HepG2 (cell line): ENCODE results near the gene PYCARD. TPM values are rescaled to one million over a fixed set of nuclear protein-coding genes. Genes with fewer than 3 reads are reported as not detected.
A peak's percentile ranks its signal among the peaks of the same experiment; 100 is the strongest.

ENCODE experiments used
- ATAD3A ChIP-seq: sonication (generic); formaldehyde crosslinking; IDR thresholded peaks from 2 replicates; pipeline ENCODE4 v1.4.0; 2020; ENCODE audit warnings: missing genetic modification reagents
- DNMT3B ChIP-seq: conservative IDR thresholded peaks from 2 replicates; pipeline ENCODE4 v1.6.1; 2016; ENCODE audit warnings: missing biosample characterization, control low read depth
- DRAP1 ChIP-seq: IDR thresholded peaks from 2 replicates; pipeline ENCODE4 v1.6.1; 2016; ENCODE audit warnings: missing genetic modification reagents, missing compliant biosample characterization
- ISL2 ChIP-seq: sonication (generic); formaldehyde crosslinking; IDR thresholded peaks from 2 replicates; pipeline ENCODE4 v1.5.0; 2020; ENCODE audit warnings: missing genetic modification reagents
- KDM3A ChIP-seq: IDR thresholded peaks from 2 replicates; pipeline ENCODE4 v1.6.1; 2018; ENCODE audit warnings: low read depth, missing compliant biosample characterization
- MEF2D ChIP-seq: sonication (generic); formaldehyde crosslinking; IDR thresholded peaks from 2 replicates; pipeline ENCODE4 v1.5.1; 2020; ENCODE audit warnings: mild to moderate bottlenecking, missing genetic modification reagents
- PHF20 ChIP-seq: sonication (generic); formaldehyde crosslinking; IDR thresholded peaks from 2 replicates; pipeline ENCODE4 v1.5.0; 2020; ENCODE audit warnings: mild to moderate bottlenecking, missing genetic modification reagents
- SNAPC2 ChIP-seq: sonication (generic); formaldehyde crosslinking; IDR thresholded peaks from 2 replicates; pipeline ENCODE4 v1.8.1; 2022; ENCODE audit warnings: mild to moderate bottlenecking, missing genetic modification reagents
- SOX6 ChIP-seq, 2 experiments: fragments of 450-650 bp in 1 of 2; sonication (generic) in 1 of 2; formaldehyde crosslinking in 1 of 2; IDR thresholded peaks; 2 replicates each; pipeline versions ENCODE4 v1.4.0 to v1.6.1; 2017 to 2020; ENCODE audit warnings: antibody characterized with exemption in 1 of 2, mild to moderate bottlenecking in 1 of 2, missing genetic modification reagents in 1 of 2
- THAP11 ChIP-seq: IDR thresholded peaks from 2 replicates; pipeline ENCODE4 v1.6.1; 2016; ENCODE audit warnings: missing biosample characterization, missing genetic modification reagents
- UBTF ChIP-seq: sonication (generic); formaldehyde crosslinking; IDR thresholded peaks from 2 replicates; pipeline ENCODE4 v1.4.0; 2020; ENCODE audit warnings: mild to moderate bottlenecking, missing genetic modification reagents
- ZBED4 ChIP-seq: sonication (generic); formaldehyde crosslinking; IDR thresholded peaks from 2 replicates; pipeline ENCODE4 v1.4.0; 2020; ENCODE audit warnings: missing genetic modification reagents, borderline replicate concordance
- ZFP62 ChIP-seq: sonication (generic); formaldehyde crosslinking; IDR thresholded peaks from 2 replicates; pipeline ENCODE4 v1.4.0; 2020; ENCODE audit warnings: missing genetic modification reagents
- ZMYM3 ChIP-seq: sonication (generic); formaldehyde crosslinking; IDR thresholded peaks from 2 replicates; pipeline ENCODE4 v1.5.1; 2020; ENCODE audit warnings: mild to moderate bottlenecking, missing genetic modification reagents
- ZNF138 ChIP-seq: sonication (generic); formaldehyde crosslinking; IDR thresholded peaks from 2 replicates; pipeline ENCODE4 v1.5.0; 2020; ENCODE audit warnings: mild to moderate bottlenecking, low read depth, missing genetic modification reagents
- ZNF512 ChIP-seq: sonication (generic); formaldehyde crosslinking; IDR thresholded peaks from 2 replicates; pipeline ENCODE4 v1.4.0; 2020; ENCODE audit warnings: mild to moderate bottlenecking, missing genetic modification reagents
- ZNF513 ChIP-seq: sonication (generic); formaldehyde crosslinking; conservative IDR thresholded peaks from 2 replicates; pipeline ENCODE4 v1.5.0; 2020; ENCODE audit warnings: missing genetic modification reagents
- ZNF597 ChIP-seq: sonication (generic); formaldehyde crosslinking; IDR thresholded peaks from 2 replicates; pipeline ENCODE4 v1.5.0; 2020; ENCODE audit warnings: missing genetic modification reagents
- ZSCAN20 ChIP-seq: sonication (generic); formaldehyde crosslinking; IDR thresholded peaks from 2 replicates; pipeline ENCODE4 v1.4.0; 2020; ENCODE audit warnings: missing genetic modification reagents, mild to moderate bottlenecking, borderline replicate concordance
- polyA plus RNA-seq, 8 experiments: library from polyadenylated mRNA; depleted of rRNA in 3 of 8; stranded (reverse) in 7 of 8; unstranded in 1 of 8; fragments of >200 nt; fragmentation: Illumina TruSeq in 4 of 8; extraction: Trizol in 4 of 8; gene quantifications; 2 replicates each; pipeline versions ENCODE4 v1.2.1 to v1.2.3, GENCODE V29; 2011 to 2016; ENCODE audit warnings: low read depth in 4 of 8, missing spikeins in 1 of 8, mixed read lengths in 1 of 8; ENCODE audit not compliant: insufficient read depth in 1 of 8
- total RNA-seq, 5 experiments: library from RNA; depleted of rRNA; stranded (reverse); fragments of >200 nt; fragmentation: Illumina TruSeq; extraction: Trizol; gene quantifications; 2 replicates each; pipeline ENCODE4 v1.2.3, GENCODE V29; 2016; ENCODE audit warnings: low read depth in 1 of 5

The PYCARD gene
- total and polyA plus RNA-seq, 2 of the 13 experiments (the other 11 are each of a cell fraction or from before 2014, with no cell fraction given), result 4.8 to 9.2 TPM

- TF ChIP-seq ZNF513 (CRISPR knock-in tag), result 0 out of 2 replicates have a peak, but pooled peaks have one; percentile 44
- TF ChIP-seq THAP11, result peak; percentile 60
- 0 out of 2 replicates have a peak, but pooled peaks have one; percentile 12 for TF ChIP-seq PHF20 (CRISPR knock-in tag)
- no peak for TF ChIP-seq DRAP1 (CRISPR knock-in tag)
- no peak for TF ChIP-seq ZNF138 (CRISPR knock-in tag)
- no peak for TF ChIP-seq ZBED4
- TF ChIP-seq ZMYM3 (CRISPR knock-in tag), result no peak; the same call in 1 of the 2 replicates
- no peak for TF ChIP-seq SOX6 (IDR thresholded peaks at IDR 0.05)
- peak; percentile 81 for TF ChIP-seq SOX6 (CRISPR knock-in tag; IDR thresholded peaks at IDR 0.05)
- no peak for TF ChIP-seq ATAD3A (CRISPR knock-in tag)
- TF ChIP-seq ZFP62 (CRISPR knock-in tag), result no peak
- no peak for TF ChIP-seq ISL2
- no peak for TF ChIP-seq SNAPC2
- TF ChIP-seq KDM3A, result 0 out of 2 replicates have a peak, but pooled peaks have one; percentile 26
- no peak for TF ChIP-seq ZSCAN20 (CRISPR knock-in tag)
- peak; percentile 57; the same call in 1 of the 2 replicates for TF ChIP-seq ZNF512 (CRISPR knock-in tag)
- TF ChIP-seq MEF2D, result 0 out of 2 replicates have a peak, but pooled peaks have one; percentile 49
- TF ChIP-seq UBTF (CRISPR knock-in tag), result 0 out of 2 replicates have a peak, but pooled peaks have one; percentile 27
- TF ChIP-seq ZNF597, result no peak
- TF ChIP-seq DNMT3B, result 0 out of 2 replicates have a peak, but pooled peaks have one; percentile 41
These were observed 4.2 kb upstream of the PYCARD start (continued) for GRCh38 chr16:31206776-31207175.
